HFF-Myc (cell line): ENCODE measurements around the gene TMEM106B.

Experiments used
- DNase-seq: peaks from one replicate; pipeline ENCODE4 v3.0.0-alpha.2; 2011; ENCODE audit warnings: low read depth; ENCODE audit errors: extremely low read depth
- H3K4me3 ChIP-seq: replicated peaks from 2 replicates; pipeline ENCODE4 v1.5.1; 2011; ENCODE audit warnings: low read depth, mild to moderate bottlenecking, control low read depth, low read length
- TF ChIP-seq, protein P1 (sequence below): IDR thresholded peaks from 2 replicates; pipeline ENCODE4 v1.5.1; 2012; ENCODE audit warnings: mild to moderate bottlenecking, low read depth, low read length, control low read depth; ENCODE audit errors: missing control alignments

The TMEM106B gene

DNA sequence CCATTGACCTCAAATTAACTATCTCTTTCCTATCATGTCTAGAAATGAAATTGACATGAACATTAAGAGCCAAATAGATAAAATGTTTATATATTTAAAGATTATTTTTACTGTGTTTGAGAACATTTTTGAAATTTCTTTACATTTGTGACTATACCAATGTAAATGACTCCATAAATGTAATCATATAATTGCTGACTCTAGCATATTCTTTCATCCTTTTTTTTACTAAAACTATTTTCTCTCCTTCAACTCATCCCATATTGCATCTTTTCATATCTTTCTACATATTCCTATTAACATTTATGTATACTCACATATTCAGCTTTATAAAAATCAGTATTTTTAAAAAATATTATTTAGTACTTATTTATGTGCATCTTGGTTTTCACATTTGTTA is 16.9 kb downstream of the TMEM106B start:
- H3K4me3 ChIP-seq = no peak overlapping the region
- TF ChIP-seq, protein P1, sequence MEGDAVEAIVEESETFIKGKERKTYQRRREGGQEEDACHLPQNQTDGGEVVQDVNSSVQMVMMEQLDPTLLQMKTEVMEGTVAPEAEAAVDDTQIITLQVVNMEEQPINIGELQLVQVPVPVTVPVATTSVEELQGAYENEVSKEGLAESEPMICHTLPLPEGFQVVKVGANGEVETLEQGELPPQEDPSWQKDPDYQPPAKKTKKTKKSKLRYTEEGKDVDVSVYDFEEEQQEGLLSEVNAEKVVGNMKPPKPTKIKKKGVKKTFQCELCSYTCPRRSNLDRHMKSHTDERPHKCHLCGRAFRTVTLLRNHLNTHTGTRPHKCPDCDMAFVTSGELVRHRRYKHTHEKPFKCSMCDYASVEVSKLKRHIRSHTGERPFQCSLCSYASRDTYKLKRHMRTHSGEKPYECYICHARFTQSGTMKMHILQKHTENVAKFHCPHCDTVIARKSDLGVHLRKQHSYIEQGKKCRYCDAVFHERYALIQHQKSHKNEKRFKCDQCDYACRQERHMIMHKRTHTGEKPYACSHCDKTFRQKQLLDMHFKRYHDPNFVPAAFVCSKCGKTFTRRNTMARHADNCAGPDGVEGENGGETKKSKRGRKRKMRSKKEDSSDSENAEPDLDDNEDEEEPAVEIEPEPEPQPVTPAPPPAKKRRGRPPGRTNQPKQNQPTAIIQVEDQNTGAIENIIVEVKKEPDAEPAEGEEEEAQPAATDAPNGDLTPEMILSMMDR = no peak
- no peak for DNase-seq

DNA sequence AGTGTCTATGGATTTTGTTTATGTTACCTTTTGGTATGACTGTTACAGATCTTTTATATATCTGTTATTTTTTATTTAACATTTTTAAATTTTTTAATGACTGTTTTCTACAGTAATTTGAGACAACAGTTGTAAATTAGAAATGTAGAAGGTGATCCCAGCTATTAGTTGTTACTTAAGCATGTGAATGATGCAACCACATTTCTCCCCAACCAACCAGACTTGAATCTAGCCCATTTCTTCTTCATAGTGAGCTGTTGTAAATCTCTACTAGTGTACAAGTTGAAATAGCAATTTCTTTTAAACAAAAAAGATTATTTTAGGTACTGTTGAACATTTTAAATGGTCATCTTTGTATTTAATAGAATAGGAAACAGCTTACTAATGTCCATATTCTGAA is 18.0 kb downstream of the TMEM106B start:
- TF ChIP-seq, protein P1 = no peak
- no peak for DNase-seq

DNA sequence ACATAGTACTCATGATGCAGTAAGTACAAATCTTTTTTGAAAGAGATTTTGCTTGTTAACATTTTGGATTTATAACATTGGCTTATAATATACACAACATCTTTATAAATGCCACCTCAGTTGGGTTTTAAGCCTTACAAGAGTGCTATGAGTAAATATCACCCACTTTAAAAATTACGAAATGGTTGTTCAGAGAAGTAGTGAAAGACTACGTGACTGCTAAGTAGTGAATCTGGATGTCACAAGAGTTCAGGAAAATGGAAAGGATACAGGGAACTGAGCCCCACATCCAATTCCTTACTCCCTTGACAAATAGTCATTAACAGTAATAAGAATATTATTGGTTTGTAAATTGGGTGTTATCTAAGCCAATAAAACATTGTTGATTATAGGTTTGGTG is 20.0 kb downstream of the TMEM106B start:
- DNase-seq = no peak
- no peak overlapping the region for H3K4me3 ChIP-seq
- TF ChIP-seq, protein P1 = no peak

More for the DNA sequence above, 18.0 kb downstream of the TMEM106B start:
- no peak overlapping the region for H3K4me3 ChIP-seq

DNA sequence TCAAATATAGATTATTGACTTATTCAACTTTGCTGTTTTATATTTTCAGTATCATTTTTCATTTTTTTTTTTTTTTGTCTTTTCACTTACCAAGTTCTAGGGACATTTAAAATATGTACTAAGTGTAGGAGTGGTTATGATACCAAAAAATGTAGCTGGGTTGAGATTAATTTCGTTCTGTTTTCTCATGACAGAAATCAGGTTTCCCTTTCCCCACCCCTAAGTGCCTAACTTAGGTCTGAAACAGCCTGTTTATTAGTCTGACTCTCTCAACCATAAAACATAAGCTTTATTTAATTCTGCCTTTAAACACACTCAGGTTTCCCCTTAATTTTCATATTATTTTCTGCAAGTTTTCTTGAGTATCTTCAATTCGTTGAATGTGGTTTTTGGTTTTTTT is 22.1 kb downstream of the TMEM106B start:
- H3K4me3 ChIP-seq = no peak overlapping the region
- no peak for DNase-seq
- TF ChIP-seq, protein P1 = no peak

GRCh38 chr7:12234334-12234865 is 23.3 kb downstream of the TMEM106B start:
- no peak overlapping the region for H3K4me3 ChIP-seq
- no peak for DNase-seq
- TF ChIP-seq, protein P1 = no peak

DNA sequence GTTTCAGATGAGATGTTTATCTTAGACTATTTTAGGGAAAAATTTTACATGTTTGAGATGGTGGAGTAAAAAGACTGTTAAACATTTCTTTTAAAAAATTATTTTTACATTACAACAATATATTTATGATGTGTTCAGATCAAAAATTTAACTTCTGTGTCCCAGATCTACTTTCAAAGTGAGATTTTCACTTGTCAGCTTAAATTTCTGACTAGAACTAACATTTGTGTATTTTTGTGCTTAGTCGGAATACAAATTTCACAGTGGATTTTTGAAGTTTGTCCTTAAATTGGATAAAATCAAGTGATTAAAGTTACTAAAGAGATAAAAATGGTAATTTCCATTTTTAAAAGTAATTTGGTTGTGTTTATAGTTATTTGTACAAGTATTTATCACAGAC is 24.9 kb downstream of the TMEM106B start:
- no peak for DNase-seq
- TF ChIP-seq, protein P1 = no peak
- H3K4me3 ChIP-seq = no peak overlapping the region

DNA sequence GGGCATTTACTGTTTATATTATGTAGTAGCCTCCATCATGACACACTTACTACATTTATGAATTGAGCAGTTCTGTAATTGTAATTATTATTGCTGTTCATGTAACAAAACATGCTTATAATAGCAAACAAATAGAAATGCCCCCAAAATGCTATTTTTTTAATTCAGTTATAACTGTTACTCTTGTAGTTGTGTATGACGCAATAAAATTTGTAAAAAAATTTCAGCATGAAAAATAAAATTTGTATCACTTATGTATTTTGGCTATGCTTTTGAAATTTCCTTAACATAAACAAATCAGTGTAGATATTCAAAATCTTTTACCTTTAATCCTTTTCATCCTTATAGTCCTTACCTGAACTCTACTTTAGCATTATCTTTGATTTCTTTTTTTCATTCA is 25.9 kb downstream of the TMEM106B start:
- TF ChIP-seq, protein P1 = no peak
- H3K4me3 ChIP-seq = no peak overlapping the region
- no peak for DNase-seq
